ENCODE results near the gene CFAP61.

Gene CFAP61

GRCh38 chr20:20019123-20019522 lies 33.2 kb upstream of the CFAP61 start:
- no peak for TF ChIP-seq CTCF (IDR thresholded peaks at IDR 0.05; ENCODE audit: control insufficient read depth, insufficient read depth, low read depth, low read length, missing control alignments)
- no peak overlapping the region for H3K4me3 ChIP-seq (ENCODE audit: control insufficient read depth, low read depth, low read length)
- DNase-seq (ENCODE audit: low read depth): no peak

GRCh38 chr20:20020908-20021307 lies 31.4 kb upstream of the CFAP61 start:
- H3K4me3 ChIP-seq (ENCODE audit: control insufficient read depth, low read depth, low read length): no peak overlapping the region
- no peak for DNase-seq (ENCODE audit: low read depth)
- TF ChIP-seq CTCF (IDR thresholded peaks at IDR 0.05; ENCODE audit: control insufficient read depth, insufficient read depth, low read depth, low read length, missing control alignments): no peak

- H3K4me3 ChIP-seq (ENCODE audit: control insufficient read depth, low read depth, low read length): no peak overlapping the region
- DNase-seq (ENCODE audit: low read depth): no peak
- no peak for TF ChIP-seq CTCF (IDR thresholded peaks at IDR 0.05; ENCODE audit: control insufficient read depth, insufficient read depth, low read depth, low read length, missing control alignments)
Observed at GRCh38 chr20:20021835-20022234, 30.5 kb upstream of the CFAP61 start.

GRCh38 chr20:20022498-20022897 lies 29.8 kb upstream of the CFAP61 start:
- TF ChIP-seq CTCF (IDR thresholded peaks at IDR 0.05; ENCODE audit: control insufficient read depth, insufficient read depth, low read depth, low read length, missing control alignments): no peak
- DNase-seq (ENCODE audit: low read depth): no peak
- no peak overlapping the region for H3K4me3 ChIP-seq (ENCODE audit: control insufficient read depth, low read depth, low read length)

- DNase-seq (ENCODE audit: low read depth): no peak
- no peak overlapping the region for H3K4me3 ChIP-seq (ENCODE audit: control insufficient read depth, low read depth, low read length)
- no peak for TF ChIP-seq CTCF (IDR thresholded peaks at IDR 0.05; ENCODE audit: control insufficient read depth, insufficient read depth, low read depth, low read length, missing control alignments)
Observed at GRCh38 chr20:20023395-20023794, 28.9 kb upstream of the CFAP61 start.

GRCh38 chr20:20024942-20025341 lies 27.4 kb upstream of the CFAP61 start:
- no peak for DNase-seq (ENCODE audit: low read depth)
- no peak for TF ChIP-seq CTCF (IDR thresholded peaks at IDR 0.05; ENCODE audit: control insufficient read depth, insufficient read depth, low read depth, low read length, missing control alignments)
- H3K4me3 ChIP-seq (ENCODE audit: control insufficient read depth, low read depth, low read length): no peak overlapping the region

- H3K4me3 ChIP-seq (ENCODE audit: control insufficient read depth, low read depth, low read length): no peak overlapping the region
- no peak for TF ChIP-seq CTCF (IDR thresholded peaks at IDR 0.05; ENCODE audit: control insufficient read depth, insufficient read depth, low read depth, low read length, missing control alignments)
- no peak for DNase-seq (ENCODE audit: low read depth)
Observed at GRCh38 chr20:20027284-20027683, 25.0 kb upstream of the CFAP61 start.
